Transverse colon (tissue), 3 donors: Measurements from ENCODE around the gene CSH2.

ENCODE experiments used
- POLR2A ChIP-seq: fragments of 450-650 bp; IDR thresholded peaks from one replicate; pipeline ENCODE4 v1.6.1; 2016; ENCODE audit warnings: antibody characterized with exemption, mild to moderate bottlenecking, moderate library complexity
- TF ChIP-seq, protein P1 (sequence below), 5 experiments: fragments of 200-600 bp in 3 of 5; fragments of 450-650 bp in 2 of 5; sonication (generic) in 3 of 5; IDR thresholded peaks; 1 replicate in 2 of 5; 2 replicates in 3 of 5; pipeline ENCODE4 v1.5.1; 2016 to 2017; ENCODE audit warnings: antibody characterized with exemption in 5 of 5, inconsistent platforms in 3 of 5, mild to moderate bottlenecking in 2 of 5, moderate library complexity in 1 of 5

DNA sequence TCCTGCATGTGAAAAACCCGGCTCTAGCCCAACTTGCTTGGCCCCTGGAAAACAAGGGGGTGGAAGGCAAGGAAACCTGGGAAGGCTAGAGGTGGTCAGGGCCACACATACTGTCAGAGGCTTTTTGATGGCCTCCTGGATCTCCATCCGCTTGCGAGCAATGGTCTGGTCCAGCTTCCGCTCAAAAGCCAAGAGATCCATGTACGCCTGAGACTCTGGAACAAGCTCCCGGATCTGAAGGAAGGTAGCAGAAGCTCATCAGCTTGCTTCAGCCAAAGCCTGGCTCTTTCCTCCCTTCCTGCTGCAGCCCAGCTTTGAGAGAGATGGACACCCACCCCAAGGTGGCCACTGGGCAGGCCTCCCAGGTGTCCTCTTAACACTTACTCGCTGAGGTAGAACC lies 36.7 kb downstream of the CSH2 start:
- TF ChIP-seq, protein P1, sequence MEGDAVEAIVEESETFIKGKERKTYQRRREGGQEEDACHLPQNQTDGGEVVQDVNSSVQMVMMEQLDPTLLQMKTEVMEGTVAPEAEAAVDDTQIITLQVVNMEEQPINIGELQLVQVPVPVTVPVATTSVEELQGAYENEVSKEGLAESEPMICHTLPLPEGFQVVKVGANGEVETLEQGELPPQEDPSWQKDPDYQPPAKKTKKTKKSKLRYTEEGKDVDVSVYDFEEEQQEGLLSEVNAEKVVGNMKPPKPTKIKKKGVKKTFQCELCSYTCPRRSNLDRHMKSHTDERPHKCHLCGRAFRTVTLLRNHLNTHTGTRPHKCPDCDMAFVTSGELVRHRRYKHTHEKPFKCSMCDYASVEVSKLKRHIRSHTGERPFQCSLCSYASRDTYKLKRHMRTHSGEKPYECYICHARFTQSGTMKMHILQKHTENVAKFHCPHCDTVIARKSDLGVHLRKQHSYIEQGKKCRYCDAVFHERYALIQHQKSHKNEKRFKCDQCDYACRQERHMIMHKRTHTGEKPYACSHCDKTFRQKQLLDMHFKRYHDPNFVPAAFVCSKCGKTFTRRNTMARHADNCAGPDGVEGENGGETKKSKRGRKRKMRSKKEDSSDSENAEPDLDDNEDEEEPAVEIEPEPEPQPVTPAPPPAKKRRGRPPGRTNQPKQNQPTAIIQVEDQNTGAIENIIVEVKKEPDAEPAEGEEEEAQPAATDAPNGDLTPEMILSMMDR (IDR thresholded peaks at IDR 0.05): no peak
- no peak for TF ChIP-seq POLR2A
